HUDEP-2 (cell line): ENCODE results near the gene PAX5.

ENCODE experiments used
- DNase-seq, 76 experiments: peaks; one replicate each; lab custom pipeline; 2025; ENCODE audit not compliant: unreplicated experiment in 76 of 76; lab: John Stamatoyannopoulos, UW

Gene PAX5

DNA sequence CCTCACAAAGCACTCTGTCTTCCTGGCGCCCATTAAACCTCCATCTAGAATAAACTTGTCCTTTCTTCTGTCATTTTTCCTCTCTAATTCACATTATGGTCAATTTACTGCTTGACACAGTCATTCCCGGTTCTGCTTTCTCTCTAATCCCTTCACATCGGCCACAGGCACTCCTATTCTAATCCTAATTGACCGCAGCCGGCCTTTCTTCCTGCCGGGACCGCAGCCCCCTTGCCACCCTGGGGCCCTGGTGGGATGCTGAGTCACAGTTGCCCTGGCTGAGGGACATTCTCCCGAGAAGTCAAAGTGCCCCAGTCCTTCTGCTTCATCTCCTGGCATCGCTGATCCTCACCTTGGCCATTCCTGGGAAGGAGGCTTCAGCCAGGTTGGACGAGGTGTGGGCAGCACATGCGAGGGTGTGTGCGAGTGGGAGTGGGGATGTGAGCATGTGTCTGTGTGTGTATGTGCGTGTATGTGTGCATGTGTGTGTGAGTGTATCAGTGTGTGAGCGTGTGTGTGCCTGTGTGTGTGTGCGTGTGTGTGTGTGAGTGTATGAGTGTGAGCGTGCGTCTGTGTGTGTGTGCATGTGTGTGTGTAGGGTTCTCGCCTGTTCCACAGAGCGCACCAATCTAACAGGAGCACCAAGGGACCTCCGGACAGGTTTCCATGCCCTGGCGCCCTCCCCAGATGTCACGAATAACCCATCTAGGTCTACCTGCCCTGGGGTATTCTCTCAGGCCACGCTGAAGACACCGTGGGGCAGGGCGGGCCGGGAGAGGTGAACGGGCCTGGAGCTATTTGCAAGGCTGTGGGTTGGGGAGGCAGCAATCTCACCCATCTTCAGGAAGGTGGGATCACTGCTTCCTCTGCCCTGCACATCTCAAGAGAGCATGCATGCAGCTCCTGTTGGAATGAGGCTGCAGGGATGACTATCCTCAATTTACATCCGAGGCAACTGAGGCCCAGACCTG, 191.2 kb downstream of the PAX5 start:
- DNase-seq: no peak

DNA sequence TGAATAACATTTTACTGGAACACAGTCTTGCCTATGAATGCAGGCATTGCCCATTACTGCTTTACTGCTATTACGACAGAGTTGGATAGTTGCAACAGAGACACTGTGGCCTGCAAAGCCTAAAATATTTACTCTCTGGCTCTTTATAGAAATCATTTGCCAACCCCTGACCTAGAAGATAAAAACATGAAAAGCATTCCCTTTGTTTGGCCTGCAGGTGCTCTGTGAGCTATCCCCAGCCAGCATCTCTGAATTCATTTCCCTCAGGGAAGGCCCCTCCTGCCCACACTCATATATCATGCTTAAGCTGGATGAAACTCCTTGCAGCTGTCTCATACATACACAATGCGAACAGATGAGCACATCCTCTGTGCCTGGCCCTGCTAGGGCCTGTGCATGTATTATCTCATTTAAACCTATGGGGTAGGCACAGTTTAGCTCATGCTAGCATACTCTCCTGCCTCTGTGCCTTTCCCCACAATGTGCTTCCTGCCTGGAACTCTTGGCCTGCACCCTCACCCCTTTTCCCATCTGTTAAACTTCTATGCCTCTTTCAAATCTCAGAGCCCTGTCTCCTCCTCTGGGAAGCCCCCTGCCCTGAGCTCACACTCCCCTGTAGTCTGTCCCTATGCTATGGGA, 193.1 kb downstream of the PAX5 start:
- DNase-seq: no peak

DNA sequence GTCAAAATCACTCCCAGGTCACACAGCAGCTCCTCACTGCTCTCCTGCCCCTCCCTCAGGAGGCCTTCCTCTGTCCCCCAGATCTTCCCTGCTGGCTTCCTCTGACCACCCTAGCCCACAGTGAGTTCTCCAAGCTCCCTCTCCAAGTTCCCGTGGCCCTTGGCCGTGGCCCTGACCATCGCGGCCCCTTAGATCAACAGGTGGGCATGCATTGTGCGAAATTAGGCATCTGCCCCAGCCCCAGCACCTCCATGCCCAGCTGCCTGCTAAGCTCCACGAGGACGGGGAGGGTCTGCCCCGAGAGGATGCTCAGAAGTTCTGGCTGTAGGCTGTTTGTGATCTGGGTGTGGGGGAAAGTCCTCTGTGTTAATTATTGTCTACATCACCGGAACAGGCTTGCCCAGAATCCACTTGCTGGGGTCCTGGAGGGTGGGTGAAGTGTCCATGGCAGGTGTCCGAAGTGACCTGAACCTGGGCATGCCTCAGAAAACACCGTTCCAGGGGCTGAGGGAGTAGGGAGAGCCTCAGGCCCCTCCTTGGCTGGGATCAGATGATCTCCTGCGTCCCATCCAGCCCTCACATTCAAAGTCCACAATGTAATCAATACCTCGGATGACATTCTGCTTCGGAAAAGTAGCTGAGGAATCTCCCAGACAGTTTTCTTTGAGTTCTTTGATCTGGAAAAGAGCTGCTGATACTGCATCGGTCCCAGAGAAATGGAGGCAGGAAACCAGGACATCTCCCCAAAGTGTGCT, 194.8 kb downstream of the PAX5 start:
- no peak for DNase-seq

DNA sequence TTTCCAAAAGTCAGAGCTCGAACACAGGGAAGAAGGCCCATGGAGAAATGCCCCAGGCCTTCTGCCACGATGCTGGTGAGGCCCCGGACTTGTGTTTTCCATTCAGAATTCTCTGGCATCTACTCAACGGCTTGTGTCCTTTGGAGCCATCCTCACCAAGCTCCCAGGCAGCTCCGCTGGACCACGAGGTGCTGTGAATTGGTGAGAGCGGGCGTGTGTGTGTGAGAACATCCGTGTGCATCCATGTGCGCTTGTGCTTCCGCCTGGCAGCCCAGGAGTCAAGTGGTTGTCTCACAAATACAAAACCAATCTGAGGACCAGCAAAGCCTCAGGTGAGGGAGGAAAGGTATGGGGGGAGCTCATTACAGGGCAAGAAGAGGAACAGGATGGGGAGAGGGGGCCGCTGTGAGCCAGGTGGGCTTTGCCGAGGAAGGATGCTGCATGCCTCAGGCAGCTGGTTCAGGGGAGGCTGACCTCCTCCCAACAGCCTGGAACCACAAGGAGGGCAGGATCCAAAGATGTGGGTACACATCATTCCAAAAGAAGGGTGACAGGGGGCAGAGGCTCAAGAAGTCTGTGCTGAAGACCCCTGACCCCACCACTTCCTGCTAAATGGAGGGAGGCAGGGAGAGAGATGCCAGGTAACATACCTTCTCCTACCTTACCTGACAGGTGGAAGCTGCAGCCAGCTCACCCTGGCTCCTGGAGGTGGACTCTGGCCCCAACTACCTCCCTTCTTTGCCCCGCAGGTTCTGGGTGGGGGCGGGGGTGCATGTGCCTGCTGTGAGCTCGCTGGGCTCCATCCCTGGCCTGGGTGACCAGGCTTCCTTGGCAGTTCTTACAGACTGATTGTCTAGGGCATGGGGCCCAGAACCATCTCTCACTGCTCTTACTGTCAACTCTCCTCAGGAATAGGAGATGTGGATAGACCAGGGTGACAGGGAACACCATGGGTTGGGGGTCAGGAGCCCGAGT, 196.3 kb downstream of the PAX5 start:
- no peak for DNase-seq

DNA sequence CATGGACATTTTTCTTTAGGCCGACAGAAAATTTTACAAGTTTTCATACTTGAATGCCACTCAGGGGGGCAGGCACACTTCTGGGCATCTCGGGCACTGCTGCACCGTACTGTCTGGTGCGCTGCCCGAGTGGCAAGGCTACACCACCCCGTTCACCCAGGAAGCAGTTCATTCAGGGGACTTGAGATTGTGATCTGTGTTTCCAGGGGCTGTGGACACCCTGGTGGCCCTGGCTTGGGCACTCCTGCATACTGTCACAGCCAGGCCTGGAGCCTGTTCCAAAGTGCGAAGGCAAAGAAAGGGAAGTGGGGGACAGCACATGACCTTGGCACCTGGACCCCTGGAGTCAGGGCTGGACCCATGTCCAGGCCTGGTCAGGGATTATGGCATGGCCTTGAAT, 197.6 kb downstream of the PAX5 start:
- DNase-seq: no peak

DNA sequence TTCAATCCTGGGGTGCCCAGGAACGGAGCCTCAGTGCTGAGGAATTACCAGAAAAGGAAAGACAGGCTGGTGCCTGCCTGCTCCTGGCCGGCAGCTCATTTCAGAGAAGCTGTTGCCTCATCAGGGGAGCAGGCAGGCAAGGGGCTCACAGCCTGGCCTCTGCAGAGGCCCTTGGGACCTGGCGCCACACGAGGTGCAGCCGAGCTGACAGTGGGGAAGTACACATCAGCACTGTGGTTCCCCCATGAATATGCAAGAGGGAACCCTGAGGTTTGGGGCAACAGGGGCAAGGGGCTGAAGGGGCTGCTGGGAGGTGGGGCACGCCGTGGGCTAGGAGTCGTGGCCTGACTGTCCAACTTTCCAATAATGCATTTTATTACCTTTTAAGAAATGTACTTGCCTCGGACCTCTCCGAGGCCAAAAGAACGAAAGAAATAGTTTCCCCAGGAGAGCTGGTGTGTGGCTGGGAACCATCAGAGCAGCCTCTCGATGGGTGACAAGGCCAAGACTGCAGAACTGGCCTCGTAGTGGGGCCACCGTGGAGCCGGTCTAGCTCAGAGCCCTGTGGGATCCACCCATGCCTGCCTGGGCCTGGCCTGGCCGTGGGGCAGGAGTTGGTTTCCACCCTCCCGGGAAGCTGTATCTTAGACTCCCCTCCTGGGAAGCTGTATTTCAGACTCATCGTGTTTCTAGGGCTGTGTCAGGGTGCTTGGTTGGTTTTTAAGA, 198.6 kb downstream of the PAX5 start:
- DNase-seq: no peak

DNA sequence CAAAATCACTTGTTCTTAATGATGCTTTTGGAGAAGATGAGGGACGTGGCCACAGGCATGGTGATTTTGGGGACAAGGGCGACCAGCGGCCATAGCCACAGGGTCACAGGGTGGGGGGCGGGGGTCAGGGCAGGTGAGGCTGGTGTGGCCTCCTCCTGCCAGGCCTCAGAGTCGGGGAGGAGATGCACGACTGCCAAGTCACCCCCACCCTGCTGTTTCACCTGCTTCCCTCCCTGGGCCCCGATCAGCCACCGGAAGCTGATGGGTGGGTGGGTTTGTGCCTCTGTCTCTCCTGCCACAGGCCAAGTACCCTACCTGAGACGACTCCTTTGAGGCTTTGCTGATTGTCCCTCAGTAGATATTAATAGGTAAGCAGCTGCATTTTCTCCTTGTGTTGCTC, 199.3 kb downstream of the PAX5 start:
- no peak for DNase-seq

DNA sequence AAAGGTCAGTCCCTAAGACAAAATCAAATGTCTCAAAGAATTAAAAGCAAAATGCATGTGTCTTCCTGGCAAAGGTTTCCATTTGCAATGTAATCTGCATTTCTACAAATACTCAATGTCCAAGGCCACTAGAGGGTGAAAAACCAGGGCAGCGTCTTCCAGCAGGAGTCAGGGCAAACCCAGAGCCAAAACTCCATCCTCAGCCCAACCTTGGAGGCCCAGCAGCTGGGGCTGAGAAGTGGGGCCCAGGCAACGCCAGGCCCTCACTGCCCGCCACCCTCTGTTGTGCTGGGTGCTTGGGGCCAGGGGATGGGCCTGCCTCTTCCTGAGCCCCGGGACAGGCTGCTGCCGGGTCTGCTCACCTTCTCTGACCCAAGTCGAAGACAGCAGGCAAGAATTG, 200.1 kb downstream of the PAX5 start:
- no peak for DNase-seq

DNA sequence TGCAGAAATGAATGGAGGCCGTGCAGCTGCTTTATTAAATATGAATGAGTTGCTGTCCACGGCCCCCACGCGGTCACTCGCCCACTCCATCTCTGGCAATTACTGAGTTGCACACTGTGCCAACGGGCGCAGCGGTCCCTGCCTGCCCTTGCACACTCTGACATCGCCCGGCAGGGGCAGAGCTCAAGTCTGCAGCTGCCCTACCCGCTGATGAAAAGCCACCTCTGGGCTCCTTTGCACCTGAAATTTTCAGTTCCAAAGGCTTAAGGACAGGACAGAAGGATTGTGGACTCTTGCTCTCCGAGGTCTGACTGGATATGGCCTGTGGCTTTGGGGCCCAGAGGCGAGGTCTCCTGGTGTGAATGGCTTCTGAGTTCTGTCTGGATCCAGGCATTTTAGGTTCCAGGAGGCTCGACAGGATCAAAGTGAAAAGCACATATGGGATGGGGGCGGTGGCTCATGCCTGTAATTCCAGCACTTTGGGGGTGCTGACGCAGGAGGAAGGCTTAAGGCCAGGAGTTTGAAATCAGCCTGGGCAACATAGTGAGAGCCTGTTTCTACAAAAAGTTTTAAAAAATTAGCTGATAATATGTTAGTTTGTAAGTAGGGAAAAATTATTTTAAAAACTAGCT, 201.8 kb downstream of the PAX5 start:
- DNase-seq: no peak

DNA sequence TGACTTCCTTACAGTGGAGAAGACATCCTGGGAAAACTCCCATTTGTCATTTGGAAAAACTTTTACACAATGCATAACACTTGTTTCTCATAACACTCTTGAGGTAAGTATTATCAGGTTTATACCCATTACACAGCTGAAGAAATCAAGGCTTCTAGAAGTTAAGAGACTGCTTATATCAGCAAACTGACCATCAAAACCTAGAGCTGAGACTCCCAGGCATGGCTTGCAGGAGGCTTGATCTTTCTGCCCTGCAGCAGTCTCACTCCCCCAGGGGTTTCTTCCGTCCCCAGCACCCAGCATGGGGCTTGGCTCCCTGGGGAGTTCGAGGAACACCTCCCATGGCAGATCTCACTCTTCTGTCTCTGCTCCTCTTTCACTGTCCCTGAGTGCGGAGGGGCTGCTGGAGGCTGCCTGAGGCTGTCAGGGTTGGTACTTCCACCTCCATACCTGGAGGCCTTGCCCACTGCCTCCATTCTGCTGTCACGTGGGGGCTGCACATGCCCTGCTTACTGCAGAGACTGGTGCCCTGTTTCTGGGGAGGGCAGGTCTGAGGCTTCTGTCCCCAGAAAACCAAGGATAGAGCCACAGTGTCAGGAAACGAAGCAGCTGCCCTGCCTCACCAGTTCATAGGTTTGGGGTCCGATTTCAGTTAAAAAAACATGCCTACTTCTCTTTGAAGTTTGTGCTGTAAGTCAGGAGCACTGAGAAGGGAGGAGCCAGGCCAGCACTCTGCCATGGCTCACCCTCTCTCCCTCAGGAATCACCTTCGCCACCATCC, 202.5 kb downstream of the PAX5 start:
- DNase-seq: no peak

DNA sequence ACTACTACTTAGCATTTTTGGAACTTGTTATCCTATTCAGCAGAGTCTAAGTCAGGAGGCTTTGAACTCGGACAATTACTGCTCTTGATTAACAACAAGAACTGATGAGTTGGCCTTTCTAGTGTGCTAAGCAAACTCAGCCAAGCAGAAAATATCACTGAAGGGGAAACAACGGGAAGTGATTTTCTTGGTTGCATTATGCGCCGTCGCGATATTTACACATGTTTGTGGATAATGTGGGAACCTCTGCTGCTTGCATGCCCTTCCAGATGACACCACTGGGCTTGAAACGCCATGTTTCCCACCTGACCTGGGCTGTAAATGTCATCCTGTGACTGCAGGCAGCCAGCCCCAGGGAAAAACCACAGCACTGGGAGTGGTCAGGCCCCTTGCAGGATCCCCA, 205.5 kb downstream of the PAX5 start:
- no peak for DNase-seq

DNA sequence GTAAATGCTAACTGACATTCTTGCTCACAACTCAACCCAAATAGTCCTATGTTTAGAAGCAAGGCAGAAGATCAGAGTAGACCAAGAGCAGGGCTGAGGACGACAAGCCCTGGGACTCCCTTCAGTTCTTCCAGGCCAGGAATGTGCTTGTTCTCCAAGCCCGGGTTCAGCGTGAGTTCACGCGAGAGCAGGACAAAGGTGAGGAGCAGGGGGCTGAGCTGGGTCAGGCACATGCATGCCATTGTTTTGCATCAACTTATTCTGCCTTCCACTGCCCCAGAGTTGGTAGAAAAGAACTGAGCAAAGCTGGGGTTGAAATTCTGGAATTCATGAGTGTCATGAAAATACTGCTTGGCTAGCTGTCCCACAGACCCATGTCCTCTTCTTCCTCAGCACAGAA, 206.5 kb downstream of the PAX5 start:
- no peak for DNase-seq

DNA sequence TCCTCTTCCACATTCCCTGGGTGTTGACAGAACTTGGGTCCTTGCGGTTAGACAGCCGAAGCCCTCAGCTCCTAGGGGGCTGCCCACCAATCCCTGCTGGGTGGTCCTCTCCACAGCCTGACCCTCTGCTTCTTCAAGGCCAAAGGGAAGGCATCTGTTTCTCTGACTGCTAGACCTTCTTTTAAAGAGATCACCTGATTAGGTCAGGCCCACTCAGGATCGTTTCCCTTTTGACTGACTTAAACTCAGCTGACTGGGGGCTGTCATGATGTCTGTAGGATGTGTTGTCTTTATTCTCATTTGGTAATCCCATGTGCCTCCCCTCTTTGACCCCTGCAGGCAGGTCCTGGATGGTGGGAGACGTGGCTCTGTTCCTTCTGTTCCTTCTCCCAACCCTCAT, 207.5 kb downstream of the PAX5 start:
- DNase-seq: no peak

DNA sequence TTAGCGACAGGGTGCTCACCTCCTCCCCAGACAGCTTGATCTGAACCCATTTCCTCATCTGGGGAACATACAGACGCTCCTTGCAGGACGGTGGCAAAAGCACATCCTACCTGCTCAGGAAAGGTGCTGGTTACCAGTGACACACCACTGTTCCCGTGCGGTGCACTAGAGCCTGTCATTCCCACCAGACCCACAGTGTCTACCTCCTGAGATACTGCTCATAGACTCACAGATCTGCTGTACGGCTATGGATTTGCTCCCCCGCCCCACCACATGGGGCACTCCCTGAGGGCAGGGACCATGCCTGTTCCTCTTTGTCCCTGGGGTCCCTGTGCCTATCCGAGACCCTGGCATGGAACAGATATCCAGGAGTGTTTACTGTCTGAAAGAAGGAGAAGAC, 208.9 kb downstream of the PAX5 start:
- no peak for DNase-seq

DNA sequence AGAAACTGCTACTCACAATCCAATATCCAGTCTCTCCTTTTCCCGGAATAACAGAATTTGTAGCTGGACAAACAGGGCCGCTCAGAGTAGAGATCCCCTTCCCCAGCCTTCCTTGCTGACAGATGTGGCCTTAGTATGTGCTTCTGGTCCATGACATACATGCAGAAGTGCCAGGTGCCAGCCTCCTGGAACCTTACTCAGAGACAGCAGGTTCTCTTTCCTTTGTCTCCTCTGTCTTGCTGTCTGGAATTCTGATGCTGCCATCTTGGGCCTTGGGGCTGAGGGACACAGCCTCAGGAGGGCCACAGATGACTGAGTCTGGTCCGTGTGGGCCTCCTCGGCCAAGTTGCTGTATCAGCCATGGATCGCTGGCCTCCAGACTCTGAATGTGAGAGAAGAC, 210.1 kb downstream of the PAX5 start:
- no peak for DNase-seq

DNA sequence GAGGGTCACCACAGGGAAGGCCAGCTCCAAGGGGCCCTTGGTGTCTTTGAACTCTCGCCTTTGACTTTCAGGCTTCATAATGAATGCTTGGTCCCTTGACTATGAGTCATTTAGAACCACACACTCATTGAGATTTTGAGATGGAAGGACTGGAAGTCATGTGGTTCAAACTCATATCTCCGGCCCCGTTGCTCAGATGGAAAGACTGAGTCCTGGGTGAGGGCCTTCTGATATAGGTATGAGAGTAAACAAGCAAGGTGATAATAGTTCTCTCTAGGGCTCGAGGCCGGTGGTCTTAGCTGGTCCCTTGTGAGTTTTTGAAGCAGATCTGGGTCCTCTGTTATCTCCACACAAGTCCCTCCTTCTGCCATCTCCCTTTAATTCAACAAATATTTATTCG, 210.6 kb downstream of the PAX5 start:
- no peak for DNase-seq

DNA sequence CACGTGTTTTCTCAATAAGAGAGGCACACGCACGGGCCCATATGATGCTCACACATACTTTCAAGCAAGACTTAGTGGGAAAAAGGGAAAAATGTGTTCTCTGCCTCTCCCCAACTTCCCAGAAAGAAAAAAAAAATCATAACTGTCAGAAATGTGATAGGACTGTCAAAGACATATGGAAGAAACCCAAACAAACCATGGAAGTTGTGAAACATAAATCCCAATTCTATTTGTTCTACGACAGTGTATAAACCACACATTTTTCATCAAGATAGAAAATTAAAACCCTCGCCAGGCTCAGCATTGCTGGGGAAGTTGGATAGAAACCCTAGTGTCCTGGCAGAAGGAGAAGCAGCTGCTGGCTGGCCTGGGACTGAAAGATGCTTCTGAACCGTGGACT, 211.9 kb downstream of the PAX5 start:
- no peak for DNase-seq

DNA sequence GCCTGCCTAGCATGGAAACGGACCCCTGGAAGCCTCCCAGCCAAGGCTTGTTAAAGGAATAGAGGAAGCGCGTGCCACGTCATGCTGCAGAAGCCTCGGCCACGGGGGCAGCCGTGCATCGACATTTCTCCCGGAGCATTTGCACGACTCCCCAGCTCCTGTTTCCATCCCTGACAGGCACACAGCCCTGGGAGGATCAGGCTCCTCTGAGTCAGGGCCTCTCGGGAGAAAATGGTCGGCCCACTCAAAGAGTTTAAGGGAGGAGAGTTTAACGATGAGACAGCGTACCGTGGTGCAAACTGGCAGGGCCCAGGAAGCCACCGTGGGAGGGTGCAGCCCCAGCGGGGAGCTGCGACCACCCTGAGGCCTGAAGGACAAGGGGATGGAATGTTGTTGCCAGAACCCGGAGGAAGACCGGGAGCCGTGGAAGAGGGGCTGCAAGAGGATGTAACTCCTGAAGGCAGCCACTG, 213.6 kb downstream of the PAX5 start:
- DNase-seq: no peak
